NCI-H2081 (cell line): ENCODE results near the gene RTN3.
A peak's percentile ranks its signal among the peaks of the same experiment; 100 is the strongest.
"Not testable (repeated sequence)": the region's sequence is repeated elsewhere in the genome, so short reads cannot be mapped to it uniquely, and the experiment has no call there.

Experiments used
- DNase-seq, 2 experiments: peaks; one replicate each; lab custom pipeline; 2025; lab: John Stamatoyannopoulos, UW

Gene RTN3, protein sequence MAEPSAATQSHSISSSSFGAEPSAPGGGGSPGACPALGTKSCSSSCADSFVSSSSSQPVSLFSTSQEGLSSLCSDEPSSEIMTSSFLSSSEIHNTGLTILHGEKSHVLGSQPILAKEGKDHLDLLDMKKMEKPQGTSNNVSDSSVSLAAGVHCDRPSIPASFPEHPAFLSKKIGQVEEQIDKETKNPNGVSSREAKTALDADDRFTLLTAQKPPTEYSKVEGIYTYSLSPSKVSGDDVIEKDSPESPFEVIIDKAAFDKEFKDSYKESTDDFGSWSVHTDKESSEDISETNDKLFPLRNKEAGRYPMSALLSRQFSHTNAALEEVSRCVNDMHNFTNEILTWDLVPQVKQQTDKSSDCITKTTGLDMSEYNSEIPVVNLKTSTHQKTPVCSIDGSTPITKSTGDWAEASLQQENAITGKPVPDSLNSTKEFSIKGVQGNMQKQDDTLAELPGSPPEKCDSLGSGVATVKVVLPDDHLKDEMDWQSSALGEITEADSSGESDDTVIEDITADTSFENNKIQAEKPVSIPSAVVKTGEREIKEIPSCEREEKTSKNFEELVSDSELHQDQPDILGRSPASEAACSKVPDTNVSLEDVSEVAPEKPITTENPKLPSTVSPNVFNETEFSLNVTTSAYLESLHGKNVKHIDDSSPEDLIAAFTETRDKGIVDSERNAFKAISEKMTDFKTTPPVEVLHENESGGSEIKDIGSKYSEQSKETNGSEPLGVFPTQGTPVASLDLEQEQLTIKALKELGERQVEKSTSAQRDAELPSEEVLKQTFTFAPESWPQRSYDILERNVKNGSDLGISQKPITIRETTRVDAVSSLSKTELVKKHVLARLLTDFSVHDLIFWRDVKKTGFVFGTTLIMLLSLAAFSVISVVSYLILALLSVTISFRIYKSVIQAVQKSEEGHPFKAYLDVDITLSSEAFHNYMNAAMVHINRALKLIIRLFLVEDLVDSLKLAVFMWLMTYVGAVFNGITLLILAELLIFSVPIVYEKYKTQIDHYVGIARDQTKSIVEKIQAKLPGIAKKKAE

DNA sequence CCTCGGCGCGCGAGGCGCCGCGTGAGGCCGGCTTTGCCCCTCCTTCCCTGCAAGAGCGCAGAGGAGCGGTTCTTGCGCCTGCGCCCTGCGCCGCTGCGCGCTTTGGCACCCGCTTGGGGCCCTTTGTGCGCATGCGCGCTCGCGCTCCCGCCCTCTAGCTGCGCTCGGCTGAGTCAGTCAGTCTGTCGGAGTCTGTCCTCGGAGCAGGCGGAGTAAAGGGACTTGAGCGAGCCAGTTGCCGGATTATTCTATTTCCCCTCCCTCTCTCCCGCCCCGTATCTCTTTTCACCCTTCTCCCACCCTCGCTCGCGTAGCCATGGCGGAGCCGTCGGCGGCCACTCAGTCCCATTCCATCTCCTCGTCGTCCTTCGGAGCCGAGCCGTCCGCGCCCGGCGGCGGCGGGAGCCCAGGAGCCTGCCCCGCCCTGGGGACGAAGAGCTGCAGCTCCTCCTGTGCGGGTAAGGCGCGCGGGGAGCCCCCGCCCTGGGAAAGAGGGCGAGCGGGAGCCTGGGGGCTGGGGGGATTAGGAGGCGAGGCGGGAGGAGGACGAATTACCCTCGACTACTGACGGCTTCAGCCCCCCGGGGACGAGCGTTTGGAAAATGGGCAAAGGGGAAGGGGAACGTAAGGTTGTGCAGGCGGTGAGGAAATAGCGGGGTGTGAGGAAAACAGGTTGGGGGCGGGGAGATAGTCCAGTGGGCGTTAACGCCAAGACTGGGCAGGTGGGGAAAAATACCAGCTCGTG lies at the start of gene RTN3:
TSS of gene RTN3 (plus strand) at position 180 of the 745 bp plus-strand sequence. CDS start at position 317, 137 bp downstream.
- peak; percentile 96 to 97 for DNase-seq

- peak; percentile 26 to 38 for DNase-seq
These were observed 45.4 kb upstream of the RTN3 start for GRCh38 chr11:63635762-63636465.

DNA sequence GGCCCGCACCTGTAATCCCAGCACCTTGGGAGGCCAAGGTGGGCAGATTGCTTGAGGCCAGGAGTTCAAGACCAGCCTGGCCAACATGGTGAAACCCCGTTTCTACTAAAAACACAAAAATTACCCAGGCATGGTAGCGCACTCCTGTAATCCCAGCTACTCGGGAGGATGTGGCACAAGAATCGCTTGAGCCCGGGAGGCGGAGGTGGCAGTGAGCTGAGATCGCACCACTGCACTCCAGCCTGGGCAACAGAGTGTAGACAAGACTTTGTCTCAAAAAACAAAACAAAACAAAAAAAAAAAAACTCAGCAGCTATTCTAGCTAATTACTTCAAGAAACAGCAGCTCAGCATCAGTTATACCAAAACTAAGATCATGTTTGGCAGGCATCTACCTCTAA lies 42.9 kb upstream of the RTN3 start:
- not testable (repeated sequence) for DNase-seq

GRCh38 chr11:63639199-63639832 lies 42.0 kb upstream of the RTN3 start:
- DNase-seq: no peak

DNA sequence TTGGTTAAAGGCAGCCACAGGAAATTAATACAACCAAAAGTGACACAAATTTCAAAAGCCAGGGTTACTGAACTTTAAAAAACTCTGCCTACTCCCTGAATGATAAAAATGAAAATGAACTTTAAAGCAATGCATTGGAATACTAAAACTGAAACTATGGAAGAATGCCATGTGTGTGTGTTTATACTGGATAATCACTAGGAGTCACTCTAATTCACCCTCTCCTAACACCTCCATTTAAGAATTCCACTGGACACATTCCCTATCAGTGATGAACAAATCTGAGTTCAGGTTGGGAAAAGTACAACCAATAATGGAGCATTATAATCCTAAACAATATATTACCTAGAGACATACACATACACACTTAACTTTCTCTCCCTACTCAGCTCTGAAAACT lies 39.6 kb upstream of the RTN3 start:
- no peak for DNase-seq

DNA sequence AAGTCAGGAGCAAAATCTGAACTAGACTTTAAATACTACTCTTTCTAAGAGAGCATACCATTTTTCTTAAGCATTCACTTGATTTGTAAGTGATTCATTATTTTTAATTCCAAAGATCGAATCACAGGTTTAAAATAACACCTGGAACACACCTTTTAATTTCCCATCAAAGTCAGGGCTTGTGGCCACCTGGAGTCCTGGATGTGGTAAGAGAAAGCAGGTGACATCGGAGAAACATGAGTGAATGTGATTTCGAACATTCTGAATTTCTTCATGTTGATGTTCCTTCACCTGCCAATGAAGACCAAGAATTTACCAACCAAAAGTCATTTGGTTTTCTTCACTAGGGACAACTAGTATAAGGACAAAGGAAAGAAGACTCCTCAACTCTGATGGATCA lies 38.1 kb upstream of the RTN3 start:
- DNase-seq: no peak

GRCh38 chr11:63652671-63653070 lies 28.6 kb upstream of the RTN3 start:
- no peak for DNase-seq

- no peak for DNase-seq
These were observed 20.3 kb upstream of the RTN3 start for GRCh38 chr11:63660972-63661371.

GRCh38 chr11:63663809-63664208 lies 17.5 kb upstream of the RTN3 start:
- DNase-seq: no peak

DNA sequence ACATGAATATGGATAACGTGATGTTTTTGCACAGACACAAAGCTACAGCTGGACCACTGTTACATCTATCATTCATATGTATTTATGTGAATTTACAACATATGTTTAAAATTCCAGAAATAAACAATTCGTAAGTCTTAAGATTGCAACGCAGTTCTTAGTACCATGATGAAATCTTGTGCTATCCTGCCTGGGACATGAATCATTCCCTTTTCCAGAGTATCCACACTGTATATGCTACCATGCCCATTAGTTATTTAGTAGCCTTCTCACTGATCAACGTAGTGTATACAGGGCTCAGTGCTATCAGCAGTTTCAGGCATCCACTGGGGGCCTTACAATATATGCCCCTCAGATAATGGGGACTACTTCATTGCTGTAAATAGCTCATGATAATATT lies 14.4 kb upstream of the RTN3 start:
- DNase-seq: no peak

- no peak for DNase-seq
These were observed 13.1 kb upstream of the RTN3 start for GRCh38 chr11:63667995-63668795.

DNA sequence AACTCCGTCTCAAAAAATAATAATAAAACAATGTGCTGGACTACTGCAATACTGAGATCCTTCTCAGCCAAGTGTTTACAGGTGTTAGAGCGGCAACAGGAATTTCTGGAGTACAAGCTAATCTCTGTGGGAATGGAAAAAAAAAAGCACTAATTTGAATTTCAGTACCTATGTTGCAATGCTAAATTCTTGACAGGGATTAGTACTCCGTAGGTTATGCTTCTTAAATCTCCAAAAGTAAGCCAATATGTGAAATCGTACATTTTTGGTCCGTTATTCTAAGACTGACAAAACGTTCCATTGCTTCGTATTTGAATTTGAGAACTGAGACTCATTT lies 11.2 kb upstream of the RTN3 start:
- no peak for DNase-seq

GRCh38 chr11:63670433-63671321 lies 10.6 kb upstream of the RTN3 start:
- DNase-seq: peak; percentile 16 to 62

DNA sequence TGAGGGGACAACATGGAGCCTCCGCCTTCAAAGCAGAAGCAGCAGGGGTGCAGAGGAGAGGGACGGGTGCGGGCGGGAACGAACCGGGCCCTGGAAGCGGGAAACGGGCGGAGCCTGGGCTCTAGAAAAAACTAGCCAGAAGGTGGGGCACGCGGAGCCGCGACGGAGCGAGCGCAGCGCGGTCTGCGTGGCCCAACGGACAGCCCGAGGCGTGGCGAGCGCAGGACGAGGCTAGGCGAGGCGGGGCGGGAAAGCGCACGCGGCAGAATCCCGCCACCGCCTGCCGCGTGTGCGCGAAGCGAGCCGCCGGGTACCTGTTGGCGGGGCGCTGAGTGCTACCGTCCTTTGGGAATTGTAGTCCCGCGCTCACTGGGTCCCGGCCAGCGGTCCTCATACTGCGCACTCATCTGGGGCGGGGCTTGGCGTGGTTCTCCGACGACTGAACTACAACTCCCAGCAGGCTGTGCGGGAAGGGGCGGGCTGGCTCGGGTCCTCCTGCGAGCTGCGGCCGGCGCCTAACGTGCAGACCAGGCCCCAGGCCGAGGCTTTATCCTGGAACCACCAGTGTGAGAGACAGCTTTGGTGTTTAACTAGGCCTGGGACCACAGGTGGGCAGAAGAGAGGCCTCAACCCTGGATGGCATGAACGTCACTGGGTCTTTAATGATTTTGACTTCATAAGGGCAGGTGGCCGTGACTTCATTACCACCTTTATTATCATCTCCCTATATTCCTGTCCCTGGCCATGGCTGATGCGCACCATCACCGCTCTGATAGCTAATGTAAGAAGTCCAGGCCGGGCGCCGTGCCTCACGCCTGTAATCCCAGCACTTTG lies 9.8 kb upstream of the RTN3 start, which contains the start of gene ATL3:
TSS of gene ATL3 (minus strand) at position 55 of the 834 bp plus-strand sequence. CDS start at position 14, 41 bp downstream.
- DNase-seq: peak; percentile 82 to 92

- DNase-seq: no peak
These were observed 9.2 kb upstream of the RTN3 start for GRCh38 chr11:63672156-63672463.

DNA sequence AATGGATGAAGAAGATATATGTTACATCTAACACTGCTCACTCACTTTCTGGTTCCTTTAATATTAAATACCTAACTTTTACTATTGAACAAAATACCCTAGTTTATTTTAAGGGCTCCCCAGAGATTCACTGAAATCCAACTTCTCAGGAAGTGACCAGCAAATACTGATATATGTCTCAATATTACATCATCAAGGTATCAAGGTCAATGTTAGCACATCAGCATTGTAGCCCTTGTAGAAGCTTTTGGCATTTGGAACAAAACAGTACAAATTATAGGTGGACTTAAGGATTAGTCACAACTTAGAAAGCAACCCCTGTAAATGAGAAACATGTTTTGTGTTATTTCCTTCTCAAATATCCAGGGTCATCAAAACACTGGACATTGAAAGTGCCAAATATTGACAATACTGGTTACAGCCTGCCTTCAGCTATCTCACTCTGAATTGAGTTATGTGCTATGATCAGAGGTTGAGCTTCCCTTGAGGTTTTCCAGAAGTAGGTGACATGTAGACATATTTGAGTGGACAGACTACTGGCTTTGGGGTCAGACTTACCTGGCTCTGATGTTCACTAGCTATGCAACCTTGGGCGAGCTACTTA lies 8.3 kb upstream of the RTN3 start:
- DNase-seq: no peak

- no peak for DNase-seq
These were observed 7.7 kb upstream of the RTN3 start for GRCh38 chr11:63673579-63673978.

GRCh38 chr11:63680834-63681320 lies 423 bp upstream of the RTN3 start:
- DNase-seq: peak in 1 of 2 experiments; percentile 56
